GM18508 (cell line): ENCODE measurements around the gene TRIM39.
"Not testable (repeated sequence)": the region's sequence is repeated elsewhere in the genome, so short reads cannot be mapped to it uniquely, and the experiment has no call there.

Experiments used
- ATAC-seq: cut with Tn5 transposase; IDR thresholded peaks from one replicate; pipeline ENCODE4 v1.9.1; 2021; ENCODE audit warnings: moderate number of reproducible peaks; ENCODE audit not compliant: insufficient read depth, unreplicated experiment

Gene TRIM39

GRCh38 chr6:30359276-30359675 is 32.5 kb downstream of the TRIM39 start:
- ATAC-seq, result no peak

GRCh38 chr6:30360139-30360538 is 33.4 kb downstream of the TRIM39 start:
- ATAC-seq, result no peak

GRCh38 chr6:30361661-30362060 is 34.9 kb downstream of the TRIM39 start:
- no peak for ATAC-seq

- no peak for ATAC-seq
Measured at GRCh38 chr6:30363459-30363858, 36.7 kb downstream of the TRIM39 start.

GRCh38 chr6:30364591-30364990 is 37.9 kb downstream of the TRIM39 start:
- no peak for ATAC-seq

- ATAC-seq, result not testable (repeated sequence)
Measured at GRCh38 chr6:30369280-30369679, 42.6 kb downstream of the TRIM39 start.

GRCh38 chr6:30378290-30378937 is 51.7 kb downstream of the TRIM39 start:
- no peak for ATAC-seq

GRCh38 chr6:30380464-30380863 is 53.7 kb downstream of the TRIM39 start:
- ATAC-seq, result no peak

- no peak for ATAC-seq
Measured at GRCh38 chr6:30386166-30386565, 59.4 kb downstream of the TRIM39 start.

- ATAC-seq, result no peak
Measured at GRCh38 chr6:30391240-30391639, 64.5 kb downstream of the TRIM39 start.
